GM12865 (cell line): ENCODE results near the gene LRRC1.

Experiments used
- DNase-seq: peaks from one replicate; pipeline ENCODE4 v3.0.0; 2010; ENCODE audit warnings: low read depth
- H3K4me3 ChIP-seq: 2 replicates; pipeline ENCODE4 v1.5.1; 2011; ENCODE audit warnings: mild to moderate bottlenecking, low read depth, low read length, control low read depth
- CTCF ChIP-seq: IDR thresholded peaks from 2 replicates; pipeline ENCODE4 v1.5.1; 2011; ENCODE audit warnings: low read length, control low read depth, low read depth, inconsistent platforms; ENCODE audit not compliant: insufficient read depth; ENCODE audit errors: missing control alignments

Gene LRRC1

GRCh38 chr6:53906842-53907241, 112.0 kb downstream of the LRRC1 start:
- no peak for TF ChIP-seq CTCF
- DNase-seq: no peak
- H3K4me3 ChIP-seq: no peak overlapping the region

GRCh38 chr6:53910834-53911233, 116.0 kb downstream of the LRRC1 start:
- no peak for DNase-seq

GRCh38 chr6:53912661-53913060, 117.9 kb downstream of the LRRC1 start:
- H3K4me3 ChIP-seq: no peak overlapping the region
- TF ChIP-seq CTCF: no peak
- DNase-seq: no peak

More at GRCh38 chr6:53910834-53911233, 116.0 kb downstream of the LRRC1 start:
- H3K4me3 ChIP-seq: no peak overlapping the region
- no peak for TF ChIP-seq CTCF

- DNase-seq: no peak
- H3K4me3 ChIP-seq: no peak overlapping the region
- TF ChIP-seq CTCF: no peak
These were observed 118.5 kb downstream of the LRRC1 start for GRCh38 chr6:53913286-53913685.

- no peak for TF ChIP-seq CTCF
These were observed 120.4 kb downstream of the LRRC1 start for GRCh38 chr6:53915026-53915691.

GRCh38 chr6:53916804-53917463, 122.1 kb downstream of the LRRC1 start:
- no peak overlapping the region for H3K4me3 ChIP-seq
- peak; percentile 15 for DNase-seq
- no peak for TF ChIP-seq CTCF

More at GRCh38 chr6:53915026-53915691, 120.4 kb downstream of the LRRC1 start:
- no peak overlapping the region for H3K4me3 ChIP-seq
- no peak for DNase-seq
